Neural cell (in vitro differentiated cells): ENCODE results near the gene GSC. TPM values are rescaled to one million over a fixed set of nuclear protein-coding genes. Genes with fewer than 3 reads are reported as not detected.
"Not testable (repeated sequence)": the region's sequence is repeated elsewhere in the genome, so short reads cannot be mapped to it uniquely, and the experiment has no call there.

Experiments used
- H2AFZ ChIP-seq: fragments of 200-600, 300-800 bp; sonication (generic), shearing (Covaris generic); 2 replicates; pipeline ENCODE4 v1.6.0; 2014; ENCODE audit warnings: low read depth, mild to moderate bottlenecking, antibody characterized with exemption, low read length, moderate library complexity
- H3F3A ChIP-seq: fragments of 200-600 bp; shearing (Covaris generic); 2 replicates; pipeline ENCODE4 v1.6.1; 2016; ENCODE audit warnings: mild to moderate bottlenecking, moderate library complexity, mixed read lengths, antibody characterized with exemption, low read length; ENCODE audit not compliant: insufficient read depth, poor library complexity, severe bottlenecking
- H3K27ac ChIP-seq: fragments of 200-600, 300-800 bp; sonication (generic), shearing (Covaris generic); 2 replicates; pipeline ENCODE4 v1.5.1; 2014; ENCODE audit warnings: mild to moderate bottlenecking, low read length, moderate library complexity
- H3K27me3 ChIP-seq: fragments of 300-800, 200-600 bp; sonication (generic), shearing (Covaris generic); 2 replicates; pipeline ENCODE4 v1.6.0; 2014; ENCODE audit warnings: mild to moderate bottlenecking, low read depth, low read length, moderate library complexity; ENCODE audit not compliant: insufficient read depth
- H3K36me3 ChIP-seq: fragments of 300-800, 200-600 bp; sonication (generic), shearing (Covaris generic); 2 replicates; pipeline ENCODE4 v1.5.1; 2014; ENCODE audit warnings: mild to moderate bottlenecking, antibody characterized with exemption, low read length, moderate library complexity; ENCODE audit not compliant: insufficient read depth
- H3K4me2 ChIP-seq: fragments of 300-800, 200-600 bp; sonication (generic), shearing (Covaris generic); 2 replicates; pipeline ENCODE4 v1.6.0; 2014; ENCODE audit warnings: mild to moderate bottlenecking, low read length
- H3K4me3 ChIP-seq: fragments of 300-800, 200-600 bp; sonication (generic), shearing (Covaris generic); 2 replicates; pipeline ENCODE4 v1.5.1; 2014; ENCODE audit warnings: mild to moderate bottlenecking, low read length, moderate library complexity
- H3K79me2 ChIP-seq: fragments of 200-600 bp; shearing (Covaris generic); replicated peaks from 2 replicates; pipeline ENCODE4 v1.6.0; 2014; ENCODE audit warnings: mild to moderate bottlenecking, low read length, moderate library complexity; ENCODE audit not compliant: insufficient read depth
- H3K9ac ChIP-seq: fragments of 300-800, 200-600 bp; sonication (generic), shearing (Covaris generic); 2 replicates; pipeline ENCODE4 v1.6.1; 2016; ENCODE audit warnings: mild to moderate bottlenecking, low read length, mixed read lengths
- H3K9me2 ChIP-seq: fragments of 200-600 bp; shearing (Covaris generic); 2 replicates; pipeline ENCODE4 v1.6.1; 2016; ENCODE audit warnings: mild to moderate bottlenecking, low read length, mixed read lengths; ENCODE audit not compliant: insufficient read depth
- H3K9me3 ChIP-seq: fragments of 200-600, 300-800 bp; sonication (generic), shearing (Covaris generic); 2 replicates; pipeline ENCODE4 v1.6.1; 2016; ENCODE audit warnings: mild to moderate bottlenecking, mixed run types, low read length, moderate library complexity, mixed read lengths
- H4K20me1 ChIP-seq: fragments of 200-600 bp; shearing (Covaris generic); 2 replicates; pipeline ENCODE4 v1.6.1; 2016; ENCODE audit warnings: mild to moderate bottlenecking, mixed run types; ENCODE audit not compliant: insufficient read depth
- CTCF ChIP-seq: fragments of 450-650 bp; IDR thresholded peaks from 2 replicates; pipeline ENCODE4 v1.5.1; 2014; ENCODE audit warnings: antibody characterized with exemption, mild to moderate bottlenecking, moderate library complexity; ENCODE audit not compliant: poor library complexity, severe bottlenecking
- EP300 ChIP-seq: fragments of 450-650 bp; conservative IDR thresholded peaks from 2 replicates; pipeline ENCODE4 v1.6.1; 2014; ENCODE audit warnings: antibody characterized with exemption, mild to moderate bottlenecking, moderate library complexity; ENCODE audit not compliant: poor library complexity, severe bottlenecking
- EZH2 ChIP-seq: fragments of 200-600, 300-800 bp; shearing (Covaris generic), sonication (generic); IDR thresholded peaks from 2 replicates; pipeline ENCODE4 v1.6.1; 2014; ENCODE audit warnings: antibody characterized with exemption, low read length, borderline replicate concordance, mild to moderate bottlenecking; ENCODE audit not compliant: insufficient read depth, poor library complexity, severe bottlenecking
- MXI1 ChIP-seq: fragments of 450-650 bp; conservative IDR thresholded peaks from 2 replicates; pipeline ENCODE4 v1.6.1; 2014; ENCODE audit warnings: antibody characterized with exemption, mild to moderate bottlenecking; ENCODE audit not compliant: poor library complexity, severe bottlenecking
- POLR2AphosphoS5 ChIP-seq: IDR thresholded peaks from 2 replicates; pipeline ENCODE4 v1.6.1; 2012
- RAD21 ChIP-seq: fragments of 450-650 bp; conservative IDR thresholded peaks from 2 replicates; pipeline ENCODE4 v1.6.1; 2014; ENCODE audit warnings: antibody characterized with exemption, mild to moderate bottlenecking, moderate library complexity
- REST ChIP-seq: IDR thresholded peaks from 2 replicates; pipeline ENCODE4 v1.6.1; 2012; ENCODE audit warnings: borderline replicate concordance
- SMC3 ChIP-seq: fragments of 450-650 bp; conservative IDR thresholded peaks from 2 replicates; pipeline ENCODE4 v1.6.1; 2014; ENCODE audit warnings: antibody characterized with exemption, mild to moderate bottlenecking, moderate library complexity; ENCODE audit not compliant: poor library complexity
- TAF1 ChIP-seq: IDR thresholded peaks from 2 replicates; pipeline ENCODE4 v1.6.1; 2012; ENCODE audit warnings: low read depth
- polyA plus RNA-seq: library from polyadenylated mRNA; depleted of rRNA; stranded (reverse); fragments of >200 nt; gene quantifications from 2 replicates; pipeline ENCODE4 v1.2.3, GENCODE V29; 2014

The GSC gene
- polyA plus RNA-seq, 1 donor from 2014 or later, result 0.45 TPM

- no peaks in the 10 kb centered on the region for H3F3A ChIP-seq
- H2AFZ ChIP-seq, result no peak overlapping the region
- no peaks in the 10 kb centered on the region for H4K20me1 ChIP-seq
- TF ChIP-seq POLR2AphosphoS5, result no peak
- no peaks in the 10 kb centered on the region for H3K9me2 ChIP-seq
- no peak overlapping the region for H3K27ac ChIP-seq
- no peak overlapping the region for H3K4me3 ChIP-seq
- no peaks in the 10 kb centered on the region for H3K27me3 ChIP-seq
- no peak overlapping the region for H3K4me2 ChIP-seq
- no peaks in the 10 kb centered on the region for H3K36me3 ChIP-seq
- H3K9ac ChIP-seq, result no peak overlapping the region
- H3K9me3 ChIP-seq, result no peaks in the 10 kb centered on the region
- no peaks in the 10 kb centered on the region for H3K79me2 ChIP-seq
These were observed 41.0 kb downstream of the GSC start for GRCh38 chr14:94728950-94729349.

- H3K27me3 ChIP-seq, H3K79me2 ChIP-seq, H4K20me1 ChIP-seq, H3K9me2 ChIP-seq, H3K4me3 ChIP-seq, H3K9me3 ChIP-seq, H3K9ac ChIP-seq, H3K4me2 ChIP-seq, H3K27ac ChIP-seq, H2AFZ ChIP-seq, H3K36me3 ChIP-seq, H3F3A ChIP-seq: not testable (repeated sequence)
These were observed 41.5 kb downstream of the GSC start for GRCh38 chr14:94728440-94728839.

- not testable (repeated sequence) for H3K79me2 ChIP-seq, H3K36me3 ChIP-seq, H3K27me3 ChIP-seq, H3K9me2 ChIP-seq, H4K20me1 ChIP-seq, H2AFZ ChIP-seq, H3K9me3 ChIP-seq, H3K27ac ChIP-seq, H3K4me3 ChIP-seq, H3F3A ChIP-seq, H3K9ac ChIP-seq, H3K4me2 ChIP-seq
These were observed 43.3 kb downstream of the GSC start for GRCh38 chr14:94726649-94727048.

- H4K20me1 ChIP-seq, result no peaks in the 10 kb centered on the region
- no peak overlapping the region for H2AFZ ChIP-seq
- TF ChIP-seq REST, result no peak
- no peak for TF ChIP-seq MXI1
- no peak for TF ChIP-seq SMC3
- no peak for TF ChIP-seq TAF1
- TF ChIP-seq RAD21, result no peak
- TF ChIP-seq EP300, result no peak
- TF ChIP-seq EZH2, result no peak
- no peak for TF ChIP-seq POLR2AphosphoS5
- no peak for TF ChIP-seq CTCF
- H3K79me2 ChIP-seq, result no peaks in the 10 kb centered on the region
- no peaks in the 10 kb centered on the region for H3K9me3 ChIP-seq
- no peaks in the 10 kb centered on the region for H3K9me2 ChIP-seq
- H3K9ac ChIP-seq, result no peak overlapping the region
- H3F3A ChIP-seq, result no peaks in the 10 kb centered on the region
- H3K27me3 ChIP-seq, result no peaks in the 10 kb centered on the region
- H3K4me3 ChIP-seq, result no peak overlapping the region
- no peaks in the 10 kb centered on the region for H3K36me3 ChIP-seq
- no peak overlapping the region for H3K27ac ChIP-seq
- no peak overlapping the region for H3K4me2 ChIP-seq
These were observed 44.9 kb downstream of the GSC start for GRCh38 chr14:94724993-94725392.
